Central memory CD8-positive, alpha-beta T cell (primary cell): Measurements from ENCODE around the gene CTBP2.

Experiments
- ATAC-seq: fragments of 150-1000 bp; cut with Tn5 transposase; replicated peaks from 2 replicates; pipeline ENCODE4 v1.10.0; 2022; ENCODE audit warnings: mild to moderate bottlenecking, moderate FRiP score, moderate number of reproducible peaks; ENCODE audit not compliant: poor library complexity, severe bottlenecking; ENCODE audit errors: extremely low read depth
- DNase-seq, 2 donors: peaks; one replicate each; pipeline ENCODE4 v3.0.0; 2021; ENCODE audit warnings: low spot score in 2 of 2
- H3K27ac Mint-ChIP-seq: one replicate; pipeline ENCODE4 v1.8.0; 2022; ENCODE audit warnings: low read depth, mild to moderate bottlenecking, moderate library complexity, mixed read lengths
- H3K27me3 Mint-ChIP-seq: one replicate; pipeline ENCODE4 v1.8.0; 2022; ENCODE audit warnings: mixed read lengths
- H3K36me3 Mint-ChIP-seq: one replicate; pipeline ENCODE4 v1.8.0; 2022; ENCODE audit warnings: mild to moderate bottlenecking, moderate library complexity, mixed read lengths; ENCODE audit not compliant: insufficient read depth
- H3K4me1 Mint-ChIP-seq: one replicate; pipeline ENCODE4 v1.8.0; 2022; ENCODE audit warnings: mixed read lengths
- H3K4me3 Mint-ChIP-seq: one replicate; pipeline ENCODE4 v1.8.0; 2022; ENCODE audit warnings: mild to moderate bottlenecking, moderate library complexity, mixed read lengths
- H3K9me3 Mint-ChIP-seq: one replicate; pipeline ENCODE4 v1.8.0; 2022; ENCODE audit warnings: mixed read lengths

The CTBP2 gene

DNA sequence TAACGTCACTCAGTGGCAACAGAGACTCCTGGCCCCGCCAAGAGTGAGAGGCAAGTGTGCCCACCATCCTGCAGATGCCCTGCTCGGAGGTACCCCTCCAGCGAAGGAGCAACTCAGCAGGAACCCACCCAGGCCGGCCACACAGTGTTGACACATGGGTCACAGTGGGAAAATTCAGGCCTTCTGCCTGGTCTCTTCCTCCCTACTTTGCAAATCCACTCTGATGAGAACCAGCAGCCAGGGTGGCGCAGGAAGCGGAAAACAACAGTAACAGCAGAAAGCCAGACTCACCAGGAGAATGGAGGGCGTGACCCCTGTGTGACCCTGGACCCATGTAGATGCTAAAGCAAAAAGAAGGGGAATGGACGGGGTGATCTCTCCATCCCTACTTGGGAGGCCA, 53.8 kb downstream of the CTBP2 start:
- Mint-ChIP-seq H3K27ac (no peak overlapping the region), H3K4me3 (no peak overlapping the region), H3K36me3 (no peaks in the 10 kb centered on the region), H3K9me3 (no peaks in the 10 kb centered on the region), H3K4me1 (no peaks in the 10 kb centered on the region), H3K27me3 (peaks cover 20% of the 10 kb centered on the region)
- no peak for ATAC-seq
- no peak for DNase-seq

DNA sequence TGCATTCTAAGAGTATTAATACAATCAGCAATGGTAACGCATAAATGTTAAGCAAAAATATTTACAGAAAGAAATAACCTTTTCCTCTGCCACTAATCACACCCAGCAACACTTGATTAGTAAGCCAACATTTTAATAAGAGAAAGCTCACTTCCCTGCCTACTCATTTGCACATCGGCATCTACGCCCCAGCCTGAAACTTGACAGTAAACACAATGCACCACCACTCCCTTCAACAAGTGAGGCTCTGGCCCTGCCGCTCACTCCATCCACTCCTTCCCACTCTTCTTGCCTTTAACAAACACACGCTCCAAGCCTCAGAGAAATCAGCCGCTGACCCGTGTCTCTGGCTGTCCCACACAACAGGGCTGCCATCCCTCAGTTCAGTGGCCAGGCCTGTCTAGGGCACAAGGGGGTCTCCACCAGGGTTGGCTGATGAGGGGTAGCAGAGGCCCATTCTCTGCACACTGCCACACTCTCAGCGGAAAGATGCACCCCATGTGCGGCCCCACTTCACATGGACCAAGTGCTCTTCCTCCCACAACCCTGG, 54.6 kb downstream of the CTBP2 start:
- H3K27me3 Mint-ChIP-seq: peaks cover 20% of the 10 kb centered on the region
- H3K4me3 Mint-ChIP-seq: no peak overlapping the region
- no peak for ATAC-seq
- no peaks in the 10 kb centered on the region for H3K9me3 Mint-ChIP-seq
- H3K27ac Mint-ChIP-seq: no peak overlapping the region
- no peaks in the 10 kb centered on the region for H3K4me1 Mint-ChIP-seq
- no peaks in the 10 kb centered on the region for H3K36me3 Mint-ChIP-seq
- no peak for DNase-seq

DNA sequence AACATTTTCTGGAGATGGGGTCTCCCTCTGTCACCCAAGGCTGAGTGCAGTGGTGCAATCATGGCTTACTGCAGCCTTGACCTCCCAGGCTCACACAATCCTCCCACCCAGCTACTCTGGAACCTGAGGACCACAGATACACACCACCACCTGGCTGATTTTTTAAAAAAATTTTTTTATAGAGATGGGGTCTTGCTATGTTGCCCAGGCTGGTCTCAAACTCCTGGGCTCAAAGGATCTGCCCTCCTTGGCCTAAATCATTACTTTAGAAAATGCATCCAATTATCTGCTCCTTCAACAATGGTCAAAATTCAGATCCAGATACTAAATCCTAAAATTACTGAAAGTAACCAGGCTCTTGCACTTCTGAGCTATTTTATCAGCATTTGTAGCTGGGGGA, 55.2 kb downstream of the CTBP2 start:
- no peak overlapping the region for H3K4me3 Mint-ChIP-seq
- no peaks in the 10 kb centered on the region for H3K4me1 Mint-ChIP-seq
- no peak overlapping the region for H3K27ac Mint-ChIP-seq
- no peaks in the 10 kb centered on the region for H3K36me3 Mint-ChIP-seq
- no peaks in the 10 kb centered on the region for H3K9me3 Mint-ChIP-seq
- H3K27me3 Mint-ChIP-seq: peaks cover 21% of the 10 kb centered on the region
- DNase-seq: no peak
- ATAC-seq: no peak

GRCh38 chr10:125104559-125104958, 55.8 kb downstream of the CTBP2 start:
- Mint-ChIP-seq H3K36me3 (no peaks in the 10 kb centered on the region), H3K4me3 (no peak overlapping the region), H3K9me3 (no peaks in the 10 kb centered on the region), H3K4me1 (no peaks in the 10 kb centered on the region), H3K27ac (no peak overlapping the region), H3K27me3 (peaks cover 27% of the 10 kb centered on the region)
- DNase-seq (no peak), ATAC-seq (no peak)

DNA sequence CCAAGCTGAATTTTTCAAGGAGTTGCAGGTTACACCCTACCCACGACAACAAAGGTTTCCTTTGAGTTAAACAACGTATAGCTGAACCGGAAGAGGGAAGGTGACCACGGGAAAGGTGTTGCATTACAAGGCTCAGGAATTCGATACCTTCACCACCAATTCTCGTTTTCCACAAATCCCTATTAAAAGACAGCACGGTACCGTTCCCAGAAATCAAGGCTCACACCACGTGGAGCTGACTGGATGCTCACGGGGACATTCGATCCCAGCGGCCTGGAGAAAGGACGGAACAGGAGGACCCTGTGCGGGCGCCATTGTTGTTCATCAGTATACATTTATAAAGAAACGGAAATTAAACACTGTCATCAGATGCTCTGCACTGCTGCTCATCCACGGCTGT, 56.4 kb downstream of the CTBP2 start:
- ATAC-seq: no peak
- Mint-ChIP-seq H3K9me3 (no peaks in the 10 kb centered on the region), H3K27ac (no peak overlapping the region), H3K4me1 (no peaks in the 10 kb centered on the region), H3K27me3 (peaks cover 30% of the 10 kb centered on the region), H3K36me3 (no peaks in the 10 kb centered on the region), H3K4me3 (no peak overlapping the region)
- no peak for DNase-seq

DNA sequence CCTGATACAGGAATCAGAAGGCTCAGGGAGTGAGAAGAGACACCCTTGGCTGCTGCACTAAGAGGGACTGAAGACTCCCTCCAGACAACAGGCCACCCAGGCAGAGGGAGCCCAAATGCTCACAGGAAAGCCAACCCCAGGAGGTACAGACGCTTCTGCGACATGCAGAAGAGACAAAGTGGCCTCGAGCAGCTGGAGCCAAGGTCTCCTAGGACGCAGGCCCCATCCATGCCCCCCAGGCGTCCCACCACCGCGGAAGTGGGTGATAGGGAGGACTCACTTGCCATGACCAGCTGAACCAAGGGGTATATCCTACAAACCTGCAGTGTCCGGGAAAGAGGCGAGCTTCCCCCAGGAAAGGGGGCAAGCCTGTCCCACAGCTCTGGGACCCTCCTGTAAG, 56.9 kb downstream of the CTBP2 start:
- H3K9me3 Mint-ChIP-seq: no peaks in the 10 kb centered on the region

GRCh38 chr10:125102821-125103220, 57.5 kb downstream of the CTBP2 start:
- no peaks in the 10 kb centered on the region for H3K9me3 Mint-ChIP-seq
- H3K4me3 Mint-ChIP-seq: no peak overlapping the region
- ATAC-seq: no peak
- H3K27me3 Mint-ChIP-seq: peaks cover 30% of the 10 kb centered on the region
- no peak for DNase-seq
- H3K4me1 Mint-ChIP-seq: no peaks in the 10 kb centered on the region
- no peak overlapping the region for H3K27ac Mint-ChIP-seq
- H3K36me3 Mint-ChIP-seq: no peaks in the 10 kb centered on the region

More for the DNA sequence above, 56.9 kb downstream of the CTBP2 start:
- H3K4me3 Mint-ChIP-seq: no peak overlapping the region
- no peak overlapping the region for H3K27ac Mint-ChIP-seq
- ATAC-seq (no peak), DNase-seq (no peak)
- no peaks in the 10 kb centered on the region for H3K4me1 Mint-ChIP-seq
- peaks cover 30% of the 10 kb centered on the region for H3K27me3 Mint-ChIP-seq
- no peaks in the 10 kb centered on the region for H3K36me3 Mint-ChIP-seq

- H3K27me3 Mint-ChIP-seq: peaks cover 30% of the 10 kb centered on the region
- no peaks in the 10 kb centered on the region for H3K9me3 Mint-ChIP-seq
- no peak overlapping the region for H3K4me3 Mint-ChIP-seq
- no peaks in the 10 kb centered on the region for H3K36me3 Mint-ChIP-seq
- no peak overlapping the region for H3K27ac Mint-ChIP-seq
- DNase-seq (no peak), ATAC-seq (no peak)
- H3K4me1 Mint-ChIP-seq: no peaks in the 10 kb centered on the region
These were observed 58.1 kb downstream of the CTBP2 start for GRCh38 chr10:125102246-125102645.

GRCh38 chr10:125101581-125101980, 58.8 kb downstream of the CTBP2 start:
- ATAC-seq (no peak), DNase-seq (no peak)
- H3K27ac Mint-ChIP-seq: no peak overlapping the region
- H3K9me3 Mint-ChIP-seq: no peaks in the 10 kb centered on the region
- no peaks in the 10 kb centered on the region for H3K4me1 Mint-ChIP-seq
- H3K36me3 Mint-ChIP-seq: no peaks in the 10 kb centered on the region
- no peak overlapping the region for H3K4me3 Mint-ChIP-seq
- H3K27me3 Mint-ChIP-seq: peaks cover 30% of the 10 kb centered on the region

- H3K4me1 Mint-ChIP-seq: no peaks in the 10 kb centered on the region
- H3K27ac Mint-ChIP-seq: no peak overlapping the region
- no peaks in the 10 kb centered on the region for H3K36me3 Mint-ChIP-seq
- peaks cover 26% of the 10 kb centered on the region for H3K27me3 Mint-ChIP-seq
- DNase-seq: no peak
- no peaks in the 10 kb centered on the region for H3K9me3 Mint-ChIP-seq
- no peak overlapping the region for H3K4me3 Mint-ChIP-seq
- no peak for ATAC-seq
These were observed 59.3 kb downstream of the CTBP2 start for GRCh38 chr10:125101049-125101448.

GRCh38 chr10:125097409-125098070, 62.8 kb downstream of the CTBP2 start:
- ATAC-seq (no peak), DNase-seq (no peak)
- H3K4me3 Mint-ChIP-seq: no peak overlapping the region
- H3K9me3 Mint-ChIP-seq: no peaks in the 10 kb centered on the region
- no peak overlapping the region for H3K27ac Mint-ChIP-seq
- no peaks in the 10 kb centered on the region for H3K4me1 Mint-ChIP-seq
- H3K36me3 Mint-ChIP-seq: no peaks in the 10 kb centered on the region
- peaks cover 22% of the 10 kb centered on the region for H3K27me3 Mint-ChIP-seq

GRCh38 chr10:125096975-125097374, 63.4 kb downstream of the CTBP2 start:
- Mint-ChIP-seq H3K4me1 (no peaks in the 10 kb centered on the region), H3K27ac (no peak overlapping the region), H3K36me3 (no peaks in the 10 kb centered on the region), H3K4me3 (no peak overlapping the region), H3K27me3 (peaks cover 22% of the 10 kb centered on the region), H3K9me3 (no peaks in the 10 kb centered on the region)
- ATAC-seq (no peak), DNase-seq (no peak)

DNA sequence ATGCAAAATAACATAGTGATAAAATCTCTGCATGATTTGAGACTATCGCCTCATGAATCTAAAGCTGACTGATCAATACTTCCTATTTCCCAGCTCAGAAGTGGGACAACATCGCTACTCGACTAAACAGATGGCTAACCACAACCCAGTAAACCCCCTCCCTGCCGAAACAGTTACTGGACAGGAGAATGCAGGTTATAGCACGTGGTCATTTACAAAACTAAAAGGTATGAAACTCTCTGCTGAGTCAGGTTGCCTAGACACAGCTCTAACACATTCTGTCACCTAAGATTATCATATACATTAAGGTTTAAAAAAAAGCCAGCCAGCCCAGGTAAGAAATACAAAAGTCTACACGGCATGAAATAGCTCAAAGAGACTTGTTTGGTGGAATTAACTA, 64.0 kb downstream of the CTBP2 start:
- Mint-ChIP-seq H3K27me3 (peaks cover 22% of the 10 kb centered on the region), H3K27ac (no peak overlapping the region)
- no peak for ATAC-seq

More for the DNA sequence above, 64.0 kb downstream of the CTBP2 start:
- Mint-ChIP-seq H3K4me3 (no peak overlapping the region), H3K9me3 (no peaks in the 10 kb centered on the region), H3K36me3 (no peaks in the 10 kb centered on the region), H3K4me1 (no peaks in the 10 kb centered on the region)
- DNase-seq: no peak
